Hypothalamus (tissue), 51 donors: ENCODE results near the gene ROMO1.
"Not testable (repeated sequence)": the region's sequence is repeated elsewhere in the genome, so short reads cannot be mapped to it uniquely, and the experiment has no call there.

Experiments used
- DNase-seq, 51 donors: peaks; one replicate each; lab custom pipeline; 2025; lab: John Stamatoyannopoulos, UW

The ROMO1 gene

DNA sequence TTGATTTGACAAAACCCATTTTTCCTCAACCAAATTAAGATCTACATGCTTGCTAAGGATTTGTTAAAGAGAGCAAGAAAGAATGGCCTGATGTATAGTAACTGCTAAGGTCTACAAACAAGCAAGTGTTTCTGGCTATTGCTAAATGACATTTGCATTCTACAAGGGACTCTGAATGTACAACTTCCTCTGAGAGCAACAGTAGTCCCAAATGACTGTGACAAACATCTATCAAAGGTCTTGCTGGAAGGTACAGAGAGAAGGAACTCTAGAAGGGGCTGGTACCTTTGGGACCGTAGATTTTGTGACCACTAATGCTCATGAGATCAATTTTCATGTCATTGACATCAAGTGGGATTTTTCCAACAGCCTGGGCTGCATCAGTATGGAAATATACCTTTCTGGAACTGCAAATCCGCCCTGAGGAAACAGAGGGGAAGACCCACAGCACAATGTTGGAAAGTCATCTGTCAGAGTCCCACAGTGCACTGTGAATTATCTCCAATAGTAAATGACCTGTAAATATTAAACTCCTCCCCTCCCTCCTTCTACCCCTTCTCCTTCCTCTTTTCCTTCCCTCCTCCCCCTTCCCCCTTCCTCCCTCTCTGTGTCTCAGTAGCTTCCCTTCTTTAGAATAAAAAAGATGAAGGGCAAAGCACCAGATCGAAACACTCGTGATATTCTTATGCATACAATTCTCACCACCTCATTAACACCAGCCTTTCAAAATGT lies 18.6 kb upstream of the ROMO1 start:
- DNase-seq, result no peak

DNA sequence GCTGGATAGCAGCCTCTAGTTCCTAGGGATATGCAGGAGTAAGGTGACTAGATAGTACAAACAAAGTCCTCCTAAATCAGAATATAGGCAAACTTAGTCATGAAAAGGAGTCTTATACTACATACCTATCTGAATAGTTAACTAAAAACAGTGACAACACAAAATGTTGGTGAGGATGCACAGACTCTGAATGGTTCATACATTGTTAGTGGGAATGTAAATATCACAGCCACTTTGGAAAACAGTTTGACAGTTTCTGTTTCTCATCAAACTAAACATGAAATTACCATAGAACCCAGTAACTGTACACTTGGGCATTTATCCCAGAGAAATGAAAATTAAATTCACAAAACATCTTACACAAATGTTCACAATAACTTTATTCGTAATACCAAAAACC lies 17.2 kb upstream of the ROMO1 start:
- DNase-seq, result no peak

DNA sequence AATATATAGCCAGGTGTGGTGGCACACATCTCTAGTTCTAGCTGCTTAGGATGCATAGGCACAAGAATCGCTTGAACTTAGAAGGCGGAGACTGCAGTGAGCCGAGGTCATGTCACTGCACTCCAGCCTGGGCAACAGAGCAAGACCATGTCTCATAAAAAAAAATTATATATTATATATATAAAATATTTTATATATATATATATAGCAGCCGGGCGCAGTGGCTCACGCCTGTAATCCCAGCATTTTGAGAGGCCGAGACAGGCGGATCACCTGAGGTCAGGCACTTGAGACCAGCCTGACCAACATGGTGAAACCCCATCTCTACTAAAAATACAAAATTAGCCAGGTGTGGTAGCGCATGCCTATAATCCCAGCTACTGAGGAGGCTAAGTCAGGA lies 13.8 kb upstream of the ROMO1 start:
- DNase-seq, result not testable (repeated sequence)

DNA sequence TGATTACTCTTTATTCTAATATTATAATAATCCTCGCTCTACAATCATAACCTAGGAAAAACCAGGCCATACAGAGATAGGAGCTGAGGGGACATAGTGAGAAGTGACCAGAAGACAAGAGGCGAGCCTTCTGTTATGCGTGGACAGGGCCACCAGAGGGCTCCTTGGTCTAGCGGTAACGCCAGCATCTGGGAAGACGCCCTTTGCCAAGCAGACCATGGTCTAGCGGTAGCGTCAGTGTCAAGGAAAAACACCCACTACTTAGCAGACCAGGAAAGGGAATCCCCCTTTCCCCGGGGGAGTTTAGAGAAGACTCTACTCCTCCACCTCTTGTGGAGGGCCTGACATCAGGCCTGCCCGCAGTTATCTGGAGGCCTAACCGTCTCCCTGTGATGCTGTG lies 12.3 kb upstream of the ROMO1 start:
- peak in 1 of 51 donors; percentile 10 for DNase-seq

DNA sequence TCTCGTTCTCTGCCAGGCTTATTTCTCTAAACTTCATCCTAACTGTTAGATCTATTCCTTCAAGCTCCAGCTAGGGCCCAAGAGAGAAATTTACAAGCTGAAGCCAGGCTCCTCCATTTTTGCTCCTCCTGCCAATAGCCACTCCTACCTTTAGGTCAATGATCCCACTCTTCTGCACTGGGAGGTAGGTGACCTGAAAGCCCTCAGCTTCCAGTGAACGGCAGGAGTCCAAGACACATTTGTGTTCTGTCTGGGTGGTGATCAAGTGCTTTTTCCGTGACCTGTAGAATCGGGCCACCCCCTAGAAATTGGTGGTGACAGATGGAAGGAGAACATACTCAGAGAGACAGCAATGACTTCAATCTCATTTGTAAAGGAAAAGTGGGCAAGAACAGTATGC lies 8.9 kb upstream of the ROMO1 start:
- DNase-seq, result no peak

DNA sequence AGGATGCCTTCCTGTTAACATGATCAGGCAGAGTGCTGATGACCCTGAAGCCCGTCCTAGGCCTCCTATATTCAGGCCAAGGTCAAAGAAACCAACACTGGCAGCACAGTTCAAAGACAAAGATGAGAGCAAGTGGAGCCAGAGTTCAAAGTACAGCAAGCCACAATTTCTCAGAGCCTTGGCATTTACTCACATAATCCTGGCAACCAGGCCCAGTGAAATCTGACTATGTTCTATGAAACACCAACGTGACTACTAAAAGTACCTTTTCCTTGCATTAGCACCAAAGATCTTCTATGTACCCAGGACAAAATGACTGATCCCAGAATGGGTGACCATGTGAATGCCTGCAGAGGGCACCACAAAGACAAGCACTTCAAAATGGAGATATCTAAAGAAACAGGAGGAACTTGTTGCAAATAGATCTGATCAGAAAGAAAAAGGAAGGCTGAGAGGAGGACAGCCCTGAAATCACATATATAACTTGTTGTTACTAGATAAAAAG lies 3.9 kb upstream of the ROMO1 start:
- no peak for DNase-seq

DNA sequence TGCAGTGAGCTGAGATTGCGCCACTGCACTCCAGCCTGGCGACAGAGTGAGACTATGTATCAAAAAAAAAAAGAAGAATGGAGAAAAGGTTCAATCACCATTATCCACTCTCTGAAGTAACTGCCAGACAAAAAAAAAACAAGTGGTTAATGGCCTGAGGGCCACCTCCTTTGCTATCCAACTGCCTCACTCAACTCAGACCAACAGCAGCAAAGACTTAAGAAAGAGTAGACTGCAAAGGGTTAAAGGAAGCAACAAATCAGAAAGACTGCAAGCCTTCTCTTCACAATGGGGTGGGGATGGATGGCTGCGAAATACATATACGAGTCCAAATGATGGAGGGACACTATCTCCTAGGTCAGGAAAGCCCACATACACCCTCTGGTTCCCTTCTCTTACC lies 3.2 kb upstream of the ROMO1 start:
- DNase-seq, result no peak

DNA sequence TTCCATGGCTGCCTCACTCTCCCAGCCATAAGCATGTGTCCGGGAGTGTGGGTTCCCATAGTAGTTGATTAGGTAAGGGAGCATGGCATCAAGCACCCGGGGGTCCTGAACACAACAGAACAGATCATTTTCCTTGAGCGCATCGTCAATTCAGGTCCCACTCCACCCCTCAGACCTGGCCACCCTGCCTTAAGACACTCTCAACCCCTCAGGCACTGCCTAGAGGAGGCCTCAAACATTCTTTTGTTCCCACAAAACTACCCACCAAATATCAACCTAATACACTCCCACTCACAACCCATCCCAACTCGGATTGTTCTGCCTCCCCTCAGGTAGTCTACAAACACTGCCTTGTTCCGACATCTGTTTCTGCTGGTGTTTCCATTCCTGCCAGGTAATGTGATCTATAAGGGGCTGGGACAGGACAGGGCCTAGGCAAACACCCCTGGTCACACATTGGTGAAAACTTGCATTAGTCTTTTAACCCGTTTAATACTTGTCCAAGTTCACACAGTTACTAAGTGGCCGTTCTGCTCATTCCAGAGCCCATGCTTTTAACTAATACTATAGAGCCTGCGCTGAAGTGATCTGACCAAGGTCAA lies 1.4 kb upstream of the ROMO1 start:
- DNase-seq, result no peak

DNA sequence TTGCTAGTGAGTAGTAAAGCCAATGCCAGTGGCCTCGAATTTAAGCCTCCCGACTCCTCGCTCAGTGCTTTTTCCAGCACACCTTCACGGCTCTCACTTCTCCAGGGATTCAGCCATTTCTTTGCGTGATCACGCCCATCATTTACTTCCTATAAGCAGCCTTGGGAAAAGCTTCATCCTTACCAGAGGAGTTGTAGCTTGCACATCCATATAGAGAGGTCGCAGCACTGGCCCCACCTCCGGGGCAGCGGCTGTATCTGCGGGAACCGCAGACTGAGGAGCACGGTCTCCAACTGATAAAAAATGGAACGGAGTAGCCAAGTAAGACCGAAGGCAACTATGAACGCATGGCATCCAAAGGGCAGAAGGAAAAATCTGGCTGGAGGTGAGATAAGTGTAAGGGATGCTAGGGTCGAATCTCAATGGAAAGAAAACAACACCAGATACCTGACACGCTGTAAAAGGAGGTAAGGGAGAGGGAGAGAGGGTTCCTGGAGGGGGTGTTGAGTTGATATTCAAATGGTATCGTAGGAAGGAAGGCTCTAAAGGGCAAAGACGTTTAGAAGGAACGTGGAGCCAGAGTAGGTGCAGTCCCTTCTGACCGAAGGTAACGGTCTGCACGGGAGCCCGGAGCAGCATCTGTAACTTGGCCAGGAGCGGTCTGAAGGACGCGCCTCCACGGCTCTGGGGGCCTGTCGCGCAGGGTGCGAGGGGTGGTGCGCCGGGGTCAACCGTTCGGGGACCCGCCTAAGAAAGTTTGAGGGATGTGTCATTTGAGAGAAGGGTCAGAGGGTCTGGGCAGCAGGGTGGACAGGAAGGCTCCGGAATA lies 693 bp upstream of the ROMO1 start:
- DNase-seq, result peak in 11 of 51 donors; percentile 1 to 76 (median 25)

DNA sequence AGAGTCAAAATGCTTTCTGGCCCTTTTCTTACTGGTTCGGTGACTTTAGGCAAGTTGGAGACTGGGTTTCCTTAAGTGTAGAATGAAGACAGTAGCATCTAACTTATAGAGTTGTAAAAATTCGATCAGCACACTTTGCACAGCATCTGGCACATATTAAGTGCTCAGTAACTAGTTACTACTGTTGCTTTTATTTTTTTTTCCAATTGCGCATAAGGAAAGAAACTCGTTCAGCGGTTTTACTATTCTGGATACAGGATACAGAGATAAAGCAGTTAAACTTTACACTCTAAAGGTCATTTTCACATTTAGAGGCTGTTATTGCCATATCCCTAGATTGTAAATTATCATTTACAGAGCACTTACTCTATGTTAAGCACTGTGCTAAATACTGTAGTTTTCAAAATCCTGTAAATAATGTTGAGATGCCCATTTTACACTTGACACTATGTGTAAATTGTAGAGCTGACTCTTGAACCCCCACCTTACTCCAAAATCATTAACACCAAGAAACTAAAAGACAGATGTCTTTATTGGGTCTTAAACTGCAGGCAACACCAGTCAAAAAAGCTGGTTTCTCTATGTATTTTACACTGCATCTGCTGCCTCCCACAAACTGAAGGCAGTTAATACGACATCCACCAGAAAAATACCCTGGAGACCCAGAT lies 886 bp downstream of the ROMO1 start:
- DNase-seq, result no peak

DNA sequence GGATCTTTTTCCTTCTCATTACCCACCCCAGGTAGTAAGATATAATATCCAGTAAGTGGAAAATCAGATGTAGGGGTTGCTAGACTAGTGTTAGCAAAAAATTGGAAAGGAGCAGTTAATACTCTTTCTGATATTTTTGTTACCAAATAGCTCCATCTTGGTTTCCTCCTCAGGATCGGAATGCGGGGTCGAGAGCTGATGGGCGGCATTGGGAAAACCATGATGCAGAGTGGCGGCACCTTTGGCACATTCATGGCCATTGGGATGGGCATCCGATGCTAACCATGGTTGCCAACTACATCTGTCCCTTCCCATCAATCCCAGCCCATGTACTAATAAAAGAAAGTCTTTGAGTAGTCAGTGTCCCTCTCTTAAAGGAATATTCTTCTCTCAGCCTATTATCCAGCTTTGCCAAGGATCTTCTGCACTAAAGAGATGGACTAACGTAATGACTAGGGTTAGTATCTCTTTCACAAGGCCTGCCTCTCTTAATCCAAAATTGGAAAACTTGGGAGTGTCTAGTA lies 1.5 kb downstream of the ROMO1 start:
- DNase-seq, result no peak

DNA sequence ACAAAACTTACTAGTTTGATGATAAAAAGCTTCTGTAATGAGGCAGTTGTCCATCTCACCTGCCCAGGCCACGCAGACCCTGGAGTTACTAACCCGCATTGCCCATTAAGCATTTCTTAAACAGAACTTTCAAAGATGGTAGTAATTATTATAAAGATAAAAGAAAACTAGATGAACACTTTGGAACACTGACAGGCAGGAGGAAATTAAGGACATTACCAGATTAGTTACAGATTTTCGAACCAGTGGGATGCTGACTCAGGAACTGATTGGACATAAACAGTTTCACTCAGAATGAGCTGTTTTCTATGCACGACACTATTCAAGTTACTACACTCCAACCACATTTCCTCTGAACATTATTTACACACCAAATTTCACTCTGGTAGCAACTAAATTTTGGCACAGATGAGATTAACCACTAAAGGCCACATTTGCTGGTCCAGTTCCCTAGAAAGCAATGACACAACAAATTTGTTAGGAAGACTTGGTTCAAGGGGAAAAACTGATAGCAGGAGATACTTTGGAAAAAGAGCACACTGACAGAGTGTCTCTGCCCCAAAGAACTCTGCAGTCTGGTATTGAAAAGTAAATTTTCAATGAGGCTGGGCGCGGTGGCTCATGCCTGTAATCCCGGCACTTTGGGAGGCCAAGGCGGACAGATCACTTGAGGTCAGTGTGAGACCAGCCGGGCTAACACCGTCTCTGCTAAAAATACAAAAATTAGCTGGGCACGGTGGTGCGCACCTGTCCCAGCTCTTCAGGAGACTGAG lies 3.0 kb downstream of the ROMO1 start:
- DNase-seq, result no peak

DNA sequence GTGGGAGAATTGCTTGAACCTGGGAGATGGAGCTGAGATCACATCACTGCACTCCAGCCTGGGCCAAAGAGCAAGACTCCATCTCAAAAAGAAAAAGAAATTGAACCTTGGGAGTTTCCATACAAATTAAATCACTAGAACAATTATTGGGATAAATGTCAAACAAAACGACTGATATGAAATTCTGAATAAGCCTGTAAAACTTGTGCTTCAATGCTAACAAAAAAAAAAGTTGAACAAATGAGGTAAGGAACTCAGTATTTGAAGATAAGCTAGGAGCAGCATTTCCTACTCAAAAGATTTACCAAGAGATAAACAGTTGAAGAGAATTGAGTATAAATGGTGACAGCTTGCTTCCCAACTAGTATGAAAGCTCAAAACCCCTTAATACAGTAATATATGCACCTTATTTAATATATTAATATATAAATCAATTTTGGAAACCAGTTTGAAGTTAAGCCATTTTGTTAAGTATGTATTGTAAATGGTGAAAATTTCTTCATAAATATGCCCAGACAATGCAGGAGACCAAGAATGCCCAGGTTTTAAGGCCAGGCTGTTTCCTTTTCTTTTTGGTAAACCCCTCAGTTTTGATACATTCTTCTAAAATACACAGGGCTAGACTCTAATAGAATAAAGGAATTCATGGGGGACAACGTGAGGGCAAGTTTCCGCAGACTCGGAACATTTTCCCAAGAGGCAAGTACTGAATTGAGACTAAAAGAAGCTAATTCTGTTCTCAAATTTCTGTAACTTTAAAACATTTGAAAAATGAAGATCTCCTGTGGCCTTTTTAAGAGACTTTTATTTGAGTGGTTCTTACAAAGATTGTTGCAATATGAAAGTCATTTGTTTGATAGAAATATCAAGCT lies 3.9 kb downstream of the ROMO1 start:
- no peak for DNase-seq

DNA sequence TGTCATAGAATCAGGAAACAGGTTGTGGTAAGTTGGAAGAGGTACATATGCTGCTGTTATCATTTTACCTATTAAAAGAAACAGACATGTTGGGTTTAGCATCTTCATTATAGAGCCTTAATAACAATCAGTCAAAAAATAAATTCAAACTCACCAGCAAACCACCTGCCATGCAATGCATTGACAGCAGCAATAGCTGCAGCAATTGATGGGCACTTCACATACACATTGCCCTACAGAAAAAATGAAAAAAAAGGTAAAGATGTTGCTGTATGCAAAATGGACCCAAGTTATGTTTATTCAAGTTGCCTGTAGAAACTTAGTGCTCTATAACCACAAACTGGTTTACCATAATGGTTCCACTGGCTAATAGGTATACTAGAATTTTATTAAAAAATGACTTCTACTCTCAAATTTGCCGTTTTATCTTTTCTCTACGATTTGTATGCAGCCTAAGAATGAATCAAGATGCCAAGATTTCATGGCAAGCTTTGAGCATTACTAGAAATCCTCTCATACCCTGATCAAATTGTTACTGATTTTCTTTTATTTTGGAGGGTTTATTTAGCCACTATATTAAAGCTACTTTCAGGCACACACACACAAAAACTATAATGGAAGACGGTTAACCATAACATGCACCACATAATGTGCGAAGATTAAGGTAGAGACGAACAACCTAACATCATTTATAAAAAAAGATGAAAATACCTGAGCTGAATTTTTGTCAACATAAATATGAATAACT lies 5.5 kb downstream of the ROMO1 start:
- DNase-seq, result no peak

DNA sequence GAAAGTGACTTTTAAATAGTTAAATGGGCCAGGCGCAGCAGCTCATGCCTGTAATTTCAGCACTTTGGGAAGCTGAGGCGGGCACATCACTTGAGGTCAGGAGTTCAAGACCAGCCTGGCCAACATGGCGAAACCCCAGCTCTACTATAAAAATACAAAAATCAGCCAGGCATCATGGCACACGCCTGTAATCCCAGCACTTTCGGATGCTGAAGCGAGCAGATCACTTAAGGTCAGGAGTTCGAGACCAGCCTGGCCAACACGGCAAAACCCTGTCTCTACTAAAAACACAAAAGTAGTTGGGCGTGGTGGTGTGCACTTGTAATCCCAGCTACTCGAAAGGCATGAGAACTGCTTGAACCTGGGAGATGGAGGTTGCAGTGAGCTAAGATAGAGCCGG lies 6.7 kb downstream of the ROMO1 start:
- not testable (repeated sequence) for DNase-seq

DNA sequence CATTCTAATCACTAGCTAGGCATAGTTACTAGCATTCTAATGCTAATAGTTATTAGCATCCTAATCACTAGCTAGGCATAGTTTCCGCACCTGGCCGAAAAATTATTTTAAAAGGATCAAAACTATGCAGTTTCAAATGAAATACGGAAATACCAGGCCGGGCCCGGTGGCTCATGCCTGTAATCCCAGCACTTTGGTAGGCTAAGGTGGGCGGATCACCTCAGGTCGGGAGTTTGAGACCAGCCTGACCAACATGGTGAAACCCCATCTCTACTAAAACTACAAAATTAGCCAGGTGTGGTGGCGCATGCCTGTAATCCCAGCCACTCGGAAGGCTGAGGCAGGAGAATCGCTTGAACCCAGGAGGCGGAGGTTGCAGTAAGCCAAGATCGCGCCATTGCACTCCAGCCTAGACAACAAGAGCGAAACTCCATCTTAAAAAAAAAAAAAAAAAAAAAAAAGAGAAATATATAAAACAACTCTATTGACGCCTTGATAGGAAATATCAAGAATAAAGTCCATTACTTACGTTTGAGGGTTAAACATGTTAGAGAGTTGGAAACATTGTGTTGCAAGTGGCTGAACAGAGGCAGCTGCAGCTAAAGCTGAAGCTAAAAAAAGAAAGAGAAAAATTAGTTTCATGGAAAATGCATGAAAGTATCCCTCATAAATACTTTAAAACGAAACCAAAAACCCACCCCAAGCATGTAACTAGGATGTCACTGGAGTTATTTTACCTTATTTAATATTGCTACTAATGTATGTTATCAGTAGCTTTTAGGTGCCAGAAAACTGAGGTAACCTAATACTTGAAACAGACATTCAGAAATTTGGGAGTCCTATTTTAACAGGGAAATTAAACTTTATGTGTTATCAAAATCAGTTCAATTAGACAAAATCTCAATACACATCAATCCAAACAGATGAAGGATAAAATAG lies 7.7 kb downstream of the ROMO1 start:
- not testable (repeated sequence) for DNase-seq

DNA sequence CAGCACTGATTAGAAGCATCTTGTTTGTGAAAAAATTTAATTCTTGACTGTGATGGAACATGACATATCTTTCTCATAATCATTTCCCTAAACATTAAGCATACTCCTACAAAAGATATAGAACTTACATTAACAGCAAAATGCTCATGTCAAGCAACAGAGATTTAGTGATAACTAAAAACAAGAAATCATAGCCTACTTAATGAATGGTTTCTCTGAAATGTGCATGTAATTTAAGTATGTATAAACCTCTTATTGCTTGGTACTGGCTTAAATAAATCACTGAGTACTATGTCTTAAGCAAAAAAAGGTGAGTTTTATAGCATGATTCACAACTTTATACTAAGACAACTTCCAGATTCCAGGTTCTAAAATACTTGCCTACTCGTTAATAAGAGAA lies 9.3 kb downstream of the ROMO1 start:
- no peak for DNase-seq
